ENCODE results near the gene LGALS4. TPM values are rescaled to one million over a fixed set of nuclear protein-coding genes. Genes with fewer than 3 reads are reported as not detected.

The LGALS4 gene
- total and polyA plus RNA-seq, 9 of the 15 experiments (the other 6 are each of a cell fraction or from before 2014, with no cell fraction given): 0.08 to 1.1 (median 0.30) TPM; not detected in 3

DNA sequence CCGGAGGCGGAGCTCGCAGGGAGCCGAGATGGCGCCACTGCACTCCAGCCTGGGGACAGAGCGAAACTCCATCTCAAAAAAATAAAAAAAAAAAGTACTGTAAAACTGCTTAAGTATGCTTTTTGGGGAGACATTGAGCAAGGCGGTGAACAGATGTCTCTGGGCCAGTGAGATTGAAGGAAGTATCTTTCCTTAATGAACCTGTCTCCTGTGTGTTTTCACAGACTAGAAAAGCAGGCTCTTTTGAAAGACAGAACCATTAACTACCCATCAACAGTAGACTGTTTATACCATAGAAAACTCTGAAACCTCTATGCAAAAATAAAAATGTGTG lies 20.3 kb upstream of the LGALS4 start:
- 90% methylated on average over 7 of the region's 7 CpGs for WGBS (ENCODE audit: insufficient coverage, low coverage, missing lambda C conversion rate)

DNA sequence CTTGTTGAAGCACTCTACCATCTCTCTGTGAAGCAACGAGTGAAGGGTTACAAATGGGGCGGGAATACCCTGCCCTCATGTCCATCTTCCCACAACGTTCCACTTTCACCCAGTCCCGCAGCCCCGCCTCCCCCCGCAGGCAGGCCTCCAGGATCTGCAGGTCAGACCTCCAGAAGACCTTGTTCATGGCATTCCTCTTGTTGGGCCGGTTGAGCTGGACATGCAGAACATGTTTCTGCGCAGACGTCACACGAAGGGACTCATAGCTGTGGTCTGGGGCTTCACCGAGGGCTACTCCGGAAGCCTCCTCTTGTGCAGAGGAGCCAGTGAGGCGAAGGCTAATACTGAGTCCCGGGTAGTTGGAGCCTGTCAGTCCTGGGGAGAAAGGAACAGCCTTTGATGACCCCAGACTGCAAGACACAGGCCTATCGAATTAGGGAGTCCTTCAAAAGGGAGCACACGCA lies 18.4 kb upstream of the LGALS4 start:
- intact Hi-C loops (cut with micrococcal nuclease): loop anchor here (5.0 kb wide), 2 partner anchors 94 to 101 kb away; partner anchors contain the start of genes MRPS12 and SARS2
- Histone ChIP-seq H3K79me2 (ENCODE audit: control insufficient read depth, insufficient read depth, low read length) (peaks cover 10% of the 10 kb centered on the region), H3K36me3 (ENCODE audit: control insufficient read depth, insufficient read depth, low read length) (peaks cover 31% of the 10 kb centered on the region), H3K27ac (ENCODE audit: extremely low read depth, low read depth, low read length) (peak overlapping the region; percentile 82), H3K4me3 (peak overlapping the region; percentile 39), H2AFZ (ENCODE audit: low read depth, low read length) (peak overlapping the region; percentile 93), H3K4me1 (replicated peaks in 1 of 2; ENCODE audit: control insufficient read depth in 2 of 2, insufficient read depth in 2 of 2, low read length in 2 of 2) (peaks cover 13 to 29% of the 10 kb centered on the region in 2 experiments; a peak in 4 of 5 replicates), H3K9me1 (ENCODE audit: control insufficient read depth, insufficient read depth, low read length) (no peaks in the 10 kb centered on the region), H4K20me1 (replicated peaks; ENCODE audit: control insufficient read depth, insufficient read depth, low read length) (no peaks in the 10 kb centered on the region), H3K4me2 (ENCODE audit: insufficient read depth, low read length) (peak overlapping the region; percentile 88), H3K9me3 (replicated peaks; ENCODE audit: control insufficient read depth, insufficient read depth, low read depth, low read length) (no peaks in the 10 kb centered on the region), H3K9ac (ENCODE audit: insufficient read depth in 1 of 2, low read depth in 2 of 2, low read length in 2 of 2) (peak overlapping the region; percentile 81 to 94), H3K27me3 (ENCODE audit: control insufficient read depth in 2 of 2, insufficient read depth in 2 of 2, low read length in 2 of 2) (no peaks in the 10 kb centered on the region)
- in situ Hi-C loops (cut with MboI): no loop called here
- BruUV-seq (replicated peaks): TSS peak; percentile 78
- CTCF ChIA-PET (ENCODE audit: low intra/inter-chr PET ratio): no interaction called here
- FAIRE-seq (no peak), ATAC-seq (peak; percentile 55), DNase-seq (ENCODE audit: extremely low read depth in 1 of 4, low spot score in 3 of 4) (peak in 2 of 4 experiments; percentile 53 to 66)
- 5% methylated on average over 16 of the region's 16 CpGs for WGBS (ENCODE audit: insufficient coverage, low coverage, missing lambda C conversion rate)
- POLR2A ChIA-PET: interaction anchor here (0.7 to 1.5 kb wide), 13 partner anchors 8 to 290 kb away, joined by 3 to 14 read pairs (median 4); partner anchors contain the start of genes LGALS4, MRPS12 and SARS2
- TF ChIP-seq EZH2 (IDR thresholded peaks at IDR 0.05; ENCODE audit: borderline replicate concordance, low read depth, low read length) (no peak), ZNF584 (CRISPR knock-in tag; IDR thresholded peaks at IDR 0.05; ENCODE audit: low read depth) (peak; percentile 36; the same call in 1 of the 2 replicates), COPS2 (conservative IDR thresholded peaks at IDR 0.05) (no peak)
- TF ChIP-seq, protein P1, sequence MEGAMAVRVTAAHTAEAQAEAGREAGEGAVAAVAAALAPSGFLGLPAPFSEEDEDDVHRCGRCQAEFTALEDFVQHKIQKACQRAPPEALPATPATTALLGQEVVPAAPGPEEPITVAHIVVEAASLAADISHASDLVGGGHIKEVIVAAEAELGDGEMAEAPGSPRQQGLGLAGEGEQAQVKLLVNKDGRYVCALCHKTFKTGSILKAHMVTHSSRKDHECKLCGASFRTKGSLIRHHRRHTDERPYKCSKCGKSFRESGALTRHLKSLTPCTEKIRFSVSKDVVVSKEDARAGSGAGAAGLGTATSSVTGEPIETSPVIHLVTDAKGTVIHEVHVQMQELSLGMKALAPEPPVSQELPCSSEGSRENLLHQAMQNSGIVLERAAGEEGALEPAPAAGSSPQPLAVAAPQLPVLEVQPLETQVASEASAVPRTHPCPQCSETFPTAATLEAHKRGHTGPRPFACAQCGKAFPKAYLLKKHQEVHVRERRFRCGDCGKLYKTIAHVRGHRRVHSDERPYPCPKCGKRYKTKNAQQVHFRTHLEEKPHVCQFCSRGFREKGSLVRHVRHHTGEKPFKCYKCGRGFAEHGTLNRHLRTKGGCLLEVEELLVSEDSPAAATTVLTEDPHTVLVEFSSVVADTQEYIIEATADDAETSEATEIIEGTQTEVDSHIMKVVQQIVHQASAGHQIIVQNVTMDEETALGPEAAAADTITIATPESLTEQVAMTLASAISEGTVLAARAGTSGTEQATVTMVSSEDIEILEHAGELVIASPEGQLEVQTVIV (CRISPR knock-in tag; IDR thresholded peaks at IDR 0.05; ENCODE audit: borderline replicate concordance): no peak
- TF ChIP-seq, protein P2, sequence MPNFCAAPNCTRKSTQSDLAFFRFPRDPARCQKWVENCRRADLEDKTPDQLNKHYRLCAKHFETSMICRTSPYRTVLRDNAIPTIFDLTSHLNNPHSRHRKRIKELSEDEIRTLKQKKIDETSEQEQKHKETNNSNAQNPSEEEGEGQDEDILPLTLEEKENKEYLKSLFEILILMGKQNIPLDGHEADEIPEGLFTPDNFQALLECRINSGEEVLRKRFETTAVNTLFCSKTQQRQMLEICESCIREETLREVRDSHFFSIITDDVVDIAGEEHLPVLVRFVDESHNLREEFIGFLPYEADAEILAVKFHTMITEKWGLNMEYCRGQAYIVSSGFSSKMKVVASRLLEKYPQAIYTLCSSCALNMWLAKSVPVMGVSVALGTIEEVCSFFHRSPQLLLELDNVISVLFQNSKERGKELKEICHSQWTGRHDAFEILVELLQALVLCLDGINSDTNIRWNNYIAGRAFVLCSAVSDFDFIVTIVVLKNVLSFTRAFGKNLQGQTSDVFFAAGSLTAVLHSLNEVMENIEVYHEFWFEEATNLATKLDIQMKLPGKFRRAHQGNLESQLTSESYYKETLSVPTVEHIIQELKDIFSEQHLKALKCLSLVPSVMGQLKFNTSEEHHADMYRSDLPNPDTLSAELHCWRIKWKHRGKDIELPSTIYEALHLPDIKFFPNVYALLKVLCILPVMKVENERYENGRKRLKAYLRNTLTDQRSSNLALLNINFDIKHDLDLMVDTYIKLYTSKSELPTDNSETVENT (CRISPR knock-in tag; IDR thresholded peaks at IDR 0.05): no peak
- TF ChIP-seq, protein P3, sequence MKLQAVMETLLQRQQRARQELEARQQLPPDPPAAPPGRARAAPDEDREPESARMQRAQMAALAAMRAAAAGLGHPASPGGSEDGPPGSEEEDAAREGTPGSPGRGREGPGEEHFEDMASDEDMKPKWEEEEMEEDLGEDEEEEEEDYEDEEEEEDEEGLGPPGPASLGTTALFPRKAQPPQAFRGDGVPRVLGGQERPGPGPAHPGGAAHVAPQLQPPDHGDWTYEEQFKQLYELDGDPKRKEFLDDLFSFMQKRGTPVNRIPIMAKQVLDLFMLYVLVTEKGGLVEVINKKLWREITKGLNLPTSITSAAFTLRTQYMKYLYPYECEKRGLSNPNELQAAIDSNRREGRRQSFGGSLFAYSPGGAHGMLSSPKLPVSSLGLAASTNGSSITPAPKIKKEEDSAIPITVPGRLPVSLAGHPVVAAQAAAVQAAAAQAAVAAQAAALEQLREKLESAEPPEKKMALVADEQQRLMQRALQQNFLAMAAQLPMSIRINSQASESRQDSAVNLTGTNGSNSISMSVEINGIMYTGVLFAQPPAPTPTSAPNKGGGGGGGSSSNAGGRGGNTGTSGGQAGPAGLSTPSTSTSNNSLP (IDR thresholded peaks at IDR 0.05; ENCODE audit: borderline replicate concordance, low read depth, low read length): no peak

More for the DNA sequence above, 20.3 kb upstream of the LGALS4 start:
- H2AFZ ChIP-seq (ENCODE audit: low read depth, low read length): no peak overlapping the region
- BruUV-seq (replicated peaks): no TSS peak
- no peak for FAIRE-seq
- 0 out of 2 replicates have a peak, but pooled peaks cover 4% of the 10 kb centered on the region for H4K20me1 ChIP-seq (replicated peaks; ENCODE audit: control insufficient read depth, insufficient read depth, low read length)
- peaks cover 38% of the 10 kb centered on the region for H3K36me3 ChIP-seq (ENCODE audit: control insufficient read depth, insufficient read depth, low read length)
- no peak for DNase-seq (ENCODE audit: extremely low read depth in 1 of 4, low spot score in 3 of 4)
- H3K79me2 ChIP-seq (ENCODE audit: control insufficient read depth, insufficient read depth, low read length): peaks cover 10% of the 10 kb centered on the region
- ChIA-PET CTCF (ENCODE audit: low intra/inter-chr PET ratio) (no interaction called here), POLR2A (interaction anchor here (1.3 to 2.1 kb wide), 2 partner anchors 13 to 354 kb away, joined by 3 to 6 read pairs; no protein-coding TSS in a partner anchor)
- intact Hi-C loops (cut with micrococcal nuclease) (loop anchor here (5.0 kb wide), 2 partner anchors 96 to 99 kb away; partner anchors contain the start of genes MRPS12 and SARS2), in situ Hi-C loops (cut with MboI) (no loop called here)
- no peaks in the 10 kb centered on the region for H3K9me3 ChIP-seq (replicated peaks; ENCODE audit: control insufficient read depth, insufficient read depth, low read depth, low read length)
- no peaks in the 10 kb centered on the region for H3K27me3 ChIP-seq (ENCODE audit: control insufficient read depth in 2 of 2, insufficient read depth in 2 of 2, low read length in 2 of 2)
- no peak for TF ChIP-seq ERF (CRISPR knock-in tag; IDR thresholded peaks at IDR 0.05)
- peak; percentile 13; the same call in 1 of the 2 replicates for TF ChIP-seq ZNF316 (IDR thresholded peaks at IDR 0.05)
- peaks cover 11 to 29% of the 10 kb centered on the region in 2 experiments; a peak in 4 of 5 replicates for H3K4me1 ChIP-seq (replicated peaks in 1 of 2; ENCODE audit: control insufficient read depth in 2 of 2, insufficient read depth in 2 of 2, low read length in 2 of 2)
- H3K9ac ChIP-seq (ENCODE audit: insufficient read depth in 1 of 2, low read depth in 2 of 2, low read length in 2 of 2): no peak overlapping the region
- no peak overlapping the region for H3K4me2 ChIP-seq (ENCODE audit: insufficient read depth, low read length)
- no peak overlapping the region for H3K4me3 ChIP-seq
- H3K9me1 ChIP-seq (ENCODE audit: control insufficient read depth, insufficient read depth, low read length): no peaks in the 10 kb centered on the region
- H3K27ac ChIP-seq (ENCODE audit: extremely low read depth, low read depth, low read length): no peak overlapping the region
- ATAC-seq: no peak
